GM18508 (cell line): ENCODE results near the gene RBCK1.
"Not testable (repeated sequence)": the region's sequence is repeated elsewhere in the genome, so short reads cannot be mapped to it uniquely, and the experiment has no call there.

Experiments
- ATAC-seq: cut with Tn5 transposase; IDR thresholded peaks from one replicate; pipeline ENCODE4 v1.9.1; 2021; ENCODE audit warnings: moderate number of reproducible peaks; ENCODE audit not compliant: insufficient read depth, unreplicated experiment

Gene RBCK1

DNA sequence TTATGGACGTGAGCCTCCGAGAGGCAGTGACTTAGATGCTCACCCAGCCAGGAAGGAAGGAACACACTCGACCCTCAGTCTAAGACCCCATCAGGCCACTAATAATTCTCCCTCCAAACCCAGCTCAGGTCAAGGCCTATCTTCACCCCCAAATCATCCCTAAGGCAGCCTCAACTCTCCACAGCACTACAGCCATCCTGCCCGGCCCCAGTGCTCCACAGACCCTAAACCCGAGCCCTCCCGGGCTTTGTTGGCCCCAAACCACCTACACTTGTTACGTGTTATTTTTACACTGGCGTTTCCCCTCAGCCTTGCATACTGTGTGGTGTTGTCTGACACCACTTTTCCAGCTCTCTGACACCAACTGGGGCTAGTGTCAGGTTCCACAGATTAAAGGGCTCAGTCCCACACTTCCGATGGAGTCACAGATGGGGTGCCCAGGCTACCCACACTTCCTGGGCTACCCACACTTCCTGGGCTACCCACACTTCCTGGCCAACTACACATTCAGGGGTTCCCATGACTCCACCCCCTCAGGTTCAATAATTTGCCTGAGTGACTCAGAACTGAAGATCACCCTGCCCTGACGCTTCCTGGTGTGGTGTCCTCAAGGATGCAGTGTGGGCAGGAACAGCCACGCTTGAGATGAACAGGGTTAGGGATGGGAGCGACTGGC, 25.3 kb downstream of the RBCK1 start:
- no peak for ATAC-seq

DNA sequence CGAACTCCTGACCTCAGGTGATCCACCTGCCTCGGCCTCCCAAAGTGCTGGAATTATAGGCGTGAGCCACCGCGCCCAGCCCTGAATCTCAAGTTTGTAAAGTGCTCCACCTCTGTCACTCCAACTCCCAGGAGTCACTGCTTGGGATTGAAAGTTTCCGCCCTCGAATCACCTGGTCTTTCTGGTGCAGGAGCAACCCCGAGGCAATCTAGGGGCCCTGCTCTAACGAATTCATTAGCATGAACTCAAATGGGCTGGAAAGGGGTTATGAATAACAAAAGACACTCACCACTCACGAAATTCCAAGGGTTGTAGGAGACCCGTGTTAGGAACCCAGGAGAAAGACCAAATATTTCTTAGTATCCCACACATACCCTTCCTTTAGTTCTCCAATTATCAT, 26.1 kb downstream of the RBCK1 start:
- no peak for ATAC-seq

DNA sequence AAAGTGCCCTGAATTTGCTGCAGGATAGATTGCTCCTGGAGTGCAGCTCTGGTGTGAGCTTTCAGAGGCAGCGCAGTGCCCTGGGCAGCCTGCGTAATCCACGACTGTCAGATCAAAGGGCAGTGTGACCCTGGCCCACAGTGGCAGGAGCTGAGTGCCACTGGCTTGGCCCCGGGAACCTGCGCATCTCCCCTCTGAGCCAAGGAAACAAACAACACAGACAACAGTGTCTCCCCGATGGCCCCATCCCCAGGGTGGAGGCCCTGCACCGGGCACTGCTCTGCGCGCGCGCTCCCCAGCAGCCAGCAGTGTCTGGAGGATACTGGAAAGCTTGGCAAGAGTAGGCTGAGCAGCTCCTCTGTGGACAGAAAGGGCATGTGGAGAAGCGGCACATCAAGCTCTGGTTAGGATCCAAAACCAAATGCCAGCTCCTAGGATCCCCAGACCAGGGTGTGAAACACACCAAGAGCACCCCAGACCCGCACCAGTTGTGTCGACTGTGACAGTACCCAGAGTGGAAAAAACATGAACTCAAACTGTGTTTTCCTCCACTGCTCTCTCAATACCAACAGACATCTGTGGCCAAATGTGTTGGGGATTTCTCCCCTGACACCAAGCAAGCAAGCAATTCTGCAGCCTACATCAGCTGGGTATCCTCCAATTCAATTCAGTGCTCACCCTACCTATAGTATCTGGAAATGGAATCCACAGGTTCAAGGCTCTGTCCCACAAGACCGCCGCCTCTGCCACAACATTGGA, 26.7 kb downstream of the RBCK1 start:
- no peak for ATAC-seq

DNA sequence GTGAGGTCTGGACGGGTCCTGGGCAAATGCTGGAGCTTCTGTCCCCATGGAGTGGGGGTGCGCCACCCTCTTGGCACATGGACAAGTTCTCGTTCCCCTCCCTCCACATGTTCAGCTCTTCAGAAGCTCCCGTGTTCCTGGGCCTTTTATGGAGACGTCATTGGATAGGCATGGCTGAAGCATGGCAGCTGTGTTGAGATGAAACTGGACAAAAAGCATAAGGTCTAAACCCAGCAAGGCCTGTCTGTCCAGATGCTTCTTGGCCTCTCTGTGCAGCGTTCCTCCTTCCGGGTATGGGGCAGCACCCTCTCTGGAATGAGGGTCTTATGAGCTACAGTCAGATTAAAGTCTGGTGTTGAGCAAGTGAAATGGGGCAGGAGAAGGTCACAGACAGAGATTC, 27.5 kb downstream of the RBCK1 start:
- ATAC-seq = no peak

DNA sequence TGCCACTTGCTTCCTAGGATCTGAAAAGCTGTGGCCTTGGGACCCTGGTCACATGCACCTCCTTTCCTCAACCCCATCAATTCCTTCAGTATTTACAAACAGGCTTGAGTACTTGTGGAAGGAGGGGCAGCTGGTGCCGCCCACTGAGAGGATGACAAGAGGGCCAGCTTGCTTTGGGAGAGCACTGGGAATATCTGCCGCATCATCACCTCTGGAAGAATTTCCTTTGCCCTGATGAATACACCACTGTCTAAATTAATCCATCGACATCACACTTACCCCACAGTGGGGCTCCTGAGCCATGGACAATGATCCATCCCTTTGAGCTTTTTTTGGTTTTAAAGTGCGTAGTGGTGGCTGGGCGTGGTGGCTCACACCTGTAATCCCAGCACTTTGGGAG, 28.4 kb downstream of the RBCK1 start:
- ATAC-seq = no peak

DNA sequence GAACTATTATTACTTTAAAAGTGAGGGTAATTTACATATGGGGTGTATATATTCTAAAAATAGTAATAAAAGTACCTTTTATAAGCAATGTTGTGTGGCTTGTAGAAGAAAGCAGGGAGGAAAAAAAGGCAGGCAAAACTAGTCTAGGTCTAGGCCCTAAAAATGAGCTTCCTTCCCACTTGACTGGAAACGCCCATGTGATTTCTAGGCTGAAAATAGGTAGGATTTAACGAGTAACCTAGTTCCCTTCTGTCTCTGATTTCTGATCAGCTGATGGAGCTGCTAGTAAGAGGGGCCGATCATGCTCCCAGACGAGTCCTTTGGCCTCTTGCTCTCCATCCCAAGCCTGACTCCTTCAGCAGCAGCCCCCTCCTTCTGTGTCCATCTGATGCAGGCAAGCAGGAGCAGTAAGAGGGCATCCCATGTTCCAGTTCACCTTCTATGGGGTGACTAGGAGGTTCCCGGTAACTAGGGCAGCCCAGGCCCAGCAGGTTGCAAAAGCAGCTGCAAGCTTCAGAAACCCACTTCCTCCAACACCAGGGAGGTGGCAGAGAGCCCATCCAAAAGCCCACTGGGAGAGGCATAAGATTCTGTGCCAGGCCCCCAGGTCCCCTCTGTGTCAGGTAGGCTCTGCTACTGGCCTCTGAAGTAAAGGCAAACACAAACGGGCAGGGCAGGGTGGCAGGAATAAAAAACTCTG, 29.8 kb downstream of the RBCK1 start:
- no peak for ATAC-seq

DNA sequence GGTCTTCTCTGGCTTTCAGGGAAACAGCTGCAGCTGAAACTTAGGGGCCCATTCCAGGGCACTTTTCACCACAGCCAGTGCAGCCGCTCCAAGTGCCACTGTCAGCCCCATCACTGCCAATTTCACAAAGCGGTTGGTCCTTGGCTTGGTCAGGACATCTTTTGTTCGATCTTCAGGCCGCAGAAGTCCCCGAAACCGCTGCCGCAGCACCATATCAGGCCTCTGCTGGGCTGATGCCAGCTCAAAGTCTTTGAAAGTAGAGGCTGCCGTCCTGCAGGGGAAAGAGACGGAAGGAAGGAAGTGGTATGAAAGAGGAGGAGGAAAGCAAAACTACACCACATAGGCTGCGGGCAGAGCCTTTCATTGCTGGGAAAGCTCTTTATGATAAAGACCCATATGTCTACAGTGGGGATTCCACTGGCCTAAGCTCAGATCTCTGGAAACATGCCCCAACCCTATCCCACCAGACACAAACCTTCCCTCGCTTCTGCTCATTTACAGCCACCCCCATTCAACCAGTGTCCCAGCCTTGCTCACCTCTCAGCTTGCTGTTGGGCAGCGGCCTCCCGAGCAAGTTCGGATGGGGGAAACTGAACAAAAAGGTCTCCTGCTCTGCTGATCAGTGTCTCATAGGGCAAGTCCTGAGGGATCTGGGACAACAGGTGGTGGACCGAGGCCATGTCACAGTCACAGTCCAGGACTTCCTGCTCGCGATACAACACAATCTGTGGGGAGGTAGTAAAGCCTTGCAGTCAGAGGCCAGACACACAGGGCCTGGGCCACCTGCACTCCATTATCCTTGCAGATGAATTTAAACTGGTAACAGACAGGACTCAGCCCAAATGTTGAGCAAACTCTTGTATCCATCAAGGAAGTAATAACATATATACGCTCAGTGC, 30.7 kb downstream of the RBCK1 start:
- ATAC-seq = no peak

DNA sequence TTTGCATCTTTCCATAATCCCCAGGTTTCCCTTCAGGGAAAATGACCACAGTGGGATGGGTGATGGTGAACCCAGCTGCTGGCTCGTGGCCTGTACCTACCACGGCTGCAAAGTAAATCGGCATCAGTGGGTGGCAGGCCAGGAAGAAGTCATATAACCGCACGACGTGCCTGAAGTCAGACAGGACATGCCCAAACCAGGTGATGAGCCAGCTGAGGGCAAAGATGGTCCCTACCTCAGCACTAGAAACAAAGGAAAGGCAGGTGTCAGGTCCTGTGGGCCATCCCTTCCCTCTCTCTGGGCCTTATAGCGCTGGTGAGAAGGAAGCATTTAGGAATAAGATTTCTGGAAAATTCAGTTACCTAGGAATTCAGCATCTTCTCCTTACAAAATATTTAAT, 32.0 kb downstream of the RBCK1 start:
- ATAC-seq = no peak

DNA sequence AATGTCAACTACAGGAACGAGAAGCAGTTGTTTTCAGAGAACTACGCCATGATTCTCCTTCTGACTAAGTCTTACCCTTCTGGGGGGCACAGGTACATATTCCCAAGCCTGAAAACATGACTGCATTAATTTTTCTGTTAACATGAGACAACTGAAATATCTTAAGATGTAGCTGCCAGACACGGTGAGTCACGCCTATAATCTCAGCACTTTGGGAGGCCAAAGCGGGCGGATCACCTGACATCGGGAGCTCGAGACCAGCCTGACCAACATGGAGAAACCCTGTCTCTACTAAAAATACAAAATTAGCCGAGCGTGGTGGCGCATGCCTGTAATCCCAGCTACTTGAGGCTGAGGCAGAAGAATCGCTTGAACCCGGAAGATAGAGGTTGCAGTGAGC, 32.5 kb downstream of the RBCK1 start:
- no peak for ATAC-seq

DNA sequence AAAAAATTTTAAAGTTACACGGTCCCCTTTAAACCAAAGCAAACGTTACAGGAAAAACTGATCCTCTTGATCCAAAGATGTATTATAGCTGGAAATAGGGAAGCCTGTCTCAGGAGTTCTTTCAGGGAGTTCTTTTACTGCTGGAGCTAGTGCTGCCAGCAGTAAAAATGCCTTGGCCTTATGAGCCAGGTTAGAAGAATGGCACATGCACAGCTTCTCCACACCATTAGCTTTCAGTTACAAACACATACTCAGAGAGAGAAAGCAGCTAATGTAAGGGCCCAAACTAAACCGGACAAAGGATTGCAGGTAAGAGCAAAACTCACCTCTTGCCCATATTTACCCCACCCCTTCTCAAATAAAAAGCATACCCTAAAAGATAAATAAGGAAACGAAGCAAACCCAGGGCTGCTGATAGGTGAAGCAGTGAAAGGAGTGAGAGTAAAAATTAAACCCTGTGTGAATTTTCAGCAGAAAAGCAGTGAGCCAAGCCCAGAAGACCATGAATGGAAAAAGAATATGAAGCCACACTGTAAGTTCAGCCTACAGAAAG, 35.2 kb downstream of the RBCK1 start:
- no peak for ATAC-seq

DNA sequence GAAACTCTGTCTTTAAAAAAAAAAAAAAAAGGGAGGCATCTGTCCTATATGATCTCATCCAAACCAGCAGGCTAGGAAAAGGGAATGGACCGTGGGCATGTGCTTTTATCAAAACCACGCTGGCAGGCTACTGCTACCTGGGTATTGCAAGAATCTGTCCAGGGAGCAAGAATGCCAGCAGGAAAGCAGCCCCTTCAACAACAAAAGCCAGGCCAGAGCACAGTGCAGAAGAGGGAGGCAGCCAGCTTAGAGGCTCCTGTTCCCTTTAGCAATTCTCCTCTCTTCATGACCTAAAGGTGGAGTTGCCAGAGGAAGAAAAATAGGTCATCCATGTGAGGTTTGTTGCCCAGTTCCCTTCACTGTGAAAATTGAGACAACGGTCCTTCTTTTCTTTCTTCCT, 36.0 kb downstream of the RBCK1 start:
- no peak for ATAC-seq

DNA sequence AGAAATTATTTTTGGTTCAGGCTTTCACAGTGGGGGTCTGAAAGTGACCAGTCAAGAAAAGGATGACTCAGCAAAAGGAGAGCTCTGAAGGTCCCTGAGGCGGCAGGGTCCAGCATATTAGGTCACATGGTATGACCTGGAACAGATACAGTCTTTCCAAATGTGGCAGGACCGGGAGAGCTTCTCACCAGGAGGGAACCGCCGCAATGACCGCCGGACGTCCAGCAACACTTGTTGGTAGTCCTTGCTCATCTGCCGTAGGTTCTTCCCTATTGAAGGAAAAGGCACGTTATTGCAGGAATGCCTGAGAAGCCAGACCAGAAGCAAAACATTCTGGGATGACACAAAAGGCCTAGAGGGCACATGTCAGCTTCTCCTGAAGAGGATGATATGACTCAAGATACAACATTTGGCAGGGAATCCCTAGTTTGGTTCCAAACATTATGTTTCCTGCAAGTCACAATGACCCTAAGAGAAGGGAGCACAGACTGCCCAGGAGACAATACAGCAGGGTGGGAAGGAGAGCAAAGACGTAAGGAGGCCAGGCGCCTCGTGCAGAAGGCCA, 36.8 kb downstream of the RBCK1 start:
- no peak for ATAC-seq

DNA sequence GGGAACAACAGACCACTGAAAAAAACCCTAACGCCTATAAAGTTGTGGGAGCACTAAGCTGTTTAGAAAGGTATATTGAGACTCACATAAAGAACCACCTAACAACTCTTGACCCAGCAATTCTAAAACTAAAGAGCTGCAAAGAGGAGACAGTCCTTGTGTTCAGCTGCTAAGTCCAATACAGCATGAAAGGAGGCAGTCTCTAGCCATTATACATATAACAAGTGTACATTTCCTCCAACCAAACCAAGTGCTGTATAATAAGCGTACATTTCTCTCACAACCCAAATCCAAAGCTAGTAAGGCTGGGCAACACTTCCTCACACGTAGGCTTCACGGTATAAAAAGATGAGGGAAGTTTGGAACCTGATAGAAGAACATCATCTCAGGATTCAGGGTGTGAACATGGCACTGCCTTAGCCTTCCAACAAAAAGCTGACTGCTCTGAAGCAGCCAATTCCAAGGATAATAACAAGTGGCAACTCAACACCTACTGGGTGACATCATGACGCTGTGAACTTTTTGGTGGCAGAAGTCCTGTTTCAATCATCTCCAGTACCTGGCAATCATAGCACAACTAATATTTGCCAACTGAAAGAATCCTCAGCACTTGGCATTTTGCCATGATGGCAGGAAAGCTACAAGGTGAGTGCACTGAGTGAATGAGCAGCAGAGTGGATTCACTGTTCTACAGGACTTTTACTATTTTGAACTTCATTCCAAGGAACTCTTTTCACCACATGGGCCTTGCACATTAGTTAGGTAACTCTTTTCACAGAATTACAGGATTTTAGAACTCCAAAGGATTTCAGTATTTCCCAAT, 37.6 kb downstream of the RBCK1 start:
- ATAC-seq = no peak

DNA sequence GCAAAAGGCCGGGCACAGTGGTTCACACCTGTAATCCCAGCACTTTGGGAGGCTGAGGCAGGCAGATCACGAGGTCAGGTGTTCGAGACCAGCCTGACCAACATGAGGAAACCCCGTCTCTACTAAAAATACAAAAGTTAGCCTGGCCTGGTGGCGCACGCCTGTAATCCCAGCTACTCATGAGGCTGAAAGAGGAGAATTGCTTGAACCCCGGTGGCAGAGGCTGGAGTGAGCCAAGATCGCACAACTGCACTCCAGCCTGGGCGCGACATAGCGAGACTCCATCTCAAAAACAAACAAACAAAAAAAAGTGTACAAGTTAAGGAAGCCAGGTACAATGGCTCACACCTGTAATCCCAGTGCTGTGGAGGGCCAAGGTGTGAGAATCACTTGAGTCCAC, 43.9 kb downstream of the RBCK1 start:
- ATAC-seq = not testable (repeated sequence)

DNA sequence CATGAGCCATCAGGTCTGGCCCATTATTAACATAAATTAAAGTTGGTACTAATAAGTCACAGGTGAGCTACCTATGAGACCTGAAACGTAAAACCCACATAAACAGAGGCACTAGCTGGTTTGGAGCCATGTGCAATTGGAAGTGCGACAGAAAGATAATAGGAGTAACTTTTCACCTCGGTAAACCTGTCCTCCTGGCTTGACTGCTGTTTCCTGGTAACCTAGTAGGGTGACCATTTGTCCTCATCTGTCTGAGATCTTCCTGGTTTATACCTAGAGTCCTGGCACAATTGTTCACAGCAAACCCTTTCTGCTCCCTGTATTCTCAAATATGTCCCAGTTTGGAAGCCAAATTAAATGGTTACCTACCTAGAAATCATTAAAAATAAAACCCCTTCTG, 46.9 kb downstream of the RBCK1 start:
- ATAC-seq = no peak

DNA sequence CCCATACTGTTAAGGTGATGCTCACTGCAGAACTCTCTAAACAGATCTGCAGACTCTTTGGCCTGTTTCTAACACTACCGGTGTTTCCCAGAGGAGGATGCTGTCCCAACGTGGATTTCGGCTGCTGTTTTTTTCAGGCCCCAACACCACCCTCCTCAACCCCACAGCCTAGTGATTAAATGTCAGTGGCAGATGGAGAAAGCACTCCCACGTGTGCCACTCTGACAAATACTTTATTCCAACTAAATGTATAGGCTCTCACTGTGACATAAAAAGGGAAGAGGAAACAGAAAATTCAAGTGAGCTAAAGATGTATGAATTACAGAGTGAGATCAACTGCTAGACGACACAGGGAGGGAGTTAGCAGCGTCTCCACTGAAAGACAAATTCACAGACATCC, 50.7 kb downstream of the RBCK1 start:
- no peak for ATAC-seq

DNA sequence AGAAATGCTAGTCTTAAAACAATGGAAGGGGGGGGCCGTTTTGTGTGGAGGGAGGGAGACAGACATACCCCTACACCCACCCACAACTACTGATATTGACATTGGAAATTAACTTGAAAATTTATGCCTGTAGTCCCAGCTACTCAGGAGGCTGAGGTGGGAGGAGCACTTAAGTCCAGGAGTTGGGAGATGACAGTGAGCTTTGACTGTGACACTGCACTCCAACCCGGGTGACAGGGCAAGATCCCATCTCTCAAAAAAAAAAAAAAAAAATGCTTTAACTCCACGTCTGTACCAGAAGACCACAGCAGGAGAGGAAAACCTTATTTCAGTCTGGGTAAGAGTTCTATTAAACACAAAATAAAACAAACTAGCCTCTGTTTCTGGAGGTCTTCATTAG, 52.1 kb downstream of the RBCK1 start:
- no peak for ATAC-seq

DNA sequence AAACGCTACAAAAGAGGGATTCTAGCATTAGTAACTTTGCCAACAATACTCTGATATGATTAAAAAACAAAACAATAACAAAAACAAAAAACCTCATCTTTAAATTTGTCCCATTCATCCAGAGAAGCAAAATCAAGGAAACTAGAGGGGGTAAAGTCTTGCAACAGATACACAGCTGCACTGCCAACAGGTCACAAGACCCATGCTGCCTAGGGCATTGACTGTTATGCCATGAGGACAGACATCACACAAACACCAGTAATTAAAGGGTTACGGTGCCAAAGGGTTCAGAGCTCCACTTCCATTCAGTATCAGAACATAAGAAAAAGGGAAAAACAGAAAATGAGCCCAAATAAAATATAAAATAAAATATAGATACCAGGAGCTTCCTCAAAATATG, 52.6 kb downstream of the RBCK1 start:
- ATAC-seq = no peak
